Activated T-helper 1 cell treated with anti-CD3 and anti-CD28 coated beads, Interleukin-12 subunit alpha, Interleukin-12 subunit beta, Interleukin-2, Interleukin-4 antibody, amounts not matched to agents 30 ng/mL and 10 ng/mL and 1 ng/mL, durations not matched to agents 14 hours and 24 hours and 36 hours (primary cell): Measurements from ENCODE around the gene GALNT13. TPM values are rescaled to one million over a fixed set of nuclear protein-coding genes. Genes with fewer than 3 reads are reported as not detected.

Experiments
- DNase-seq: peaks from one replicate; pipeline ENCODE4 v3.0.0; 2021; ENCODE audit warnings: low spot score
- H3K27ac Mint-ChIP-seq: one replicate; pipeline ENCODE4 v1.8.0; 2021; ENCODE audit warnings: mild to moderate bottlenecking, mixed read lengths
- H3K27me3 Mint-ChIP-seq: one replicate; pipeline ENCODE4 v1.8.0; 2022; ENCODE audit warnings: mild to moderate bottlenecking, moderate library complexity, mixed read lengths; ENCODE audit not compliant: insufficient read depth
- H3K36me3 Mint-ChIP-seq: one replicate; pipeline ENCODE4 v1.8.0; 2021; ENCODE audit warnings: low read depth, mixed read lengths
- H3K4me1 Mint-ChIP-seq: one replicate; pipeline ENCODE4 v1.8.0; 2021; ENCODE audit warnings: low read depth, mixed read lengths
- H3K4me3 Mint-ChIP-seq: one replicate; pipeline ENCODE4 v1.8.0; 2021; ENCODE audit warnings: mild to moderate bottlenecking, moderate library complexity, mixed read lengths
- H3K9me3 Mint-ChIP-seq: one replicate; pipeline ENCODE4 v1.8.0; 2021; ENCODE audit warnings: mixed read lengths
- intact Hi-C: fragments of 100-400 bp; cut with micrococcal nuclease; formaldehyde crosslinking; loops from one replicate; pipeline ENCODE4 v1.15.1; 2024
- total RNA-seq: library from RNA; stranded (reverse); gene quantifications from 2 replicates; pipeline ENCODE4 v1.2.3, GENCODE V29; 2022

Gene GALNT13
- total RNA-seq, 1 donor from 2014 or later: not detected

DNA sequence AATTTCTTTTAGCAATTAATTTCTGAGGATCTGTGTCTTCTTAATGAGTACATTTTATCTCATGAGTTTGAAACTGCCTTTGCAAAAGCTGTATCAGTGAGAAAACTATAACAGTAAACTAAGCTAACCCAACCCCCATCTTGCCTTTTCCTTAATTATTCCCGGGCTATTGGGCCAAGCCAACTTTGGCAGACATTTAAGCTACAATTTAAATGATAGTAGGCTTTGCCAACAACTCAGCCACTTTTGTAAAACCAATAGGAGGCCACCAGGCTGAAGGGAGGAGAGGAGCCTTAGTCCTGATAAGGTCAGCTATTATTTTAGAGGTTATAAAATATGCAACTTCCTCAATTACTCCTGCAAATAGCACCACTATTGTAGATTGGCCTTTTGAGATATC lies 608.8 kb downstream of the GALNT13 start:
- Mint-ChIP-seq H3K36me3 (no peaks in the 10 kb centered on the region), H3K4me3 (no peak overlapping the region), H3K9me3 (no peaks in the 10 kb centered on the region), H3K27ac (no peak overlapping the region), H3K4me1 (no peaks in the 10 kb centered on the region), H3K27me3 (no peaks in the 10 kb centered on the region)
- intact Hi-C loops: no loop called here
- DNase-seq: no peak

GRCh38 chr2:154481336-154481735 lies 609.6 kb downstream of the GALNT13 start:
- Mint-ChIP-seq H3K36me3 (no peaks in the 10 kb centered on the region), H3K27me3 (no peaks in the 10 kb centered on the region), H3K27ac (no peak overlapping the region), H3K4me3 (no peak overlapping the region), H3K4me1 (no peaks in the 10 kb centered on the region), H3K9me3 (no peaks in the 10 kb centered on the region)
- intact Hi-C loops: no loop called here
- no peak for DNase-seq

GRCh38 chr2:154484338-154485099 lies 612.8 kb downstream of the GALNT13 start:
- H3K27ac Mint-ChIP-seq: no peak overlapping the region
- no peak overlapping the region for H3K4me3 Mint-ChIP-seq
- H3K9me3 Mint-ChIP-seq: no peaks in the 10 kb centered on the region
- DNase-seq: no peak
- no peaks in the 10 kb centered on the region for H3K36me3 Mint-ChIP-seq
- intact Hi-C loops: no loop called here
- no peaks in the 10 kb centered on the region for H3K4me1 Mint-ChIP-seq
- H3K27me3 Mint-ChIP-seq: no peaks in the 10 kb centered on the region

DNA sequence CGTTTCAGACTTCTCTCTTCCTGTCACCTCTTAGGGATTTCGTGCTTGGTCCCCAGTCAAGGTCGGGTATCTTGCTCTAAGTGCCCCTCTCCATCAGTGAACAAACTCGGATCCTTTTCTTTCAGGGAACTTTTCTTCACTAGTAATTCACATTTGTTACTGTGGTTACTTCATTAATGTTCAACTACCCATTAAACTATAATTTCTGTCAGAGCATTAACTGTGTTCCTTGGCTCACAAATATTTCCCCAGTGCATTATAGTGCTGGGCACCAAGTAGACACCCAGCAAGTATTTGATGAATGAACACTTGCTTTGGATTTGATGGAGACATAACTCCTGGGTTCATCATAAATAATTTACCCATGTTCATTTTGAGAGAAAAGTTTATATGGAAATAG lies 617.1 kb downstream of the GALNT13 start:
- H3K27ac Mint-ChIP-seq: no peak overlapping the region
- no peak overlapping the region for H3K4me3 Mint-ChIP-seq
- no peaks in the 10 kb centered on the region for H3K27me3 Mint-ChIP-seq
- H3K4me1 Mint-ChIP-seq: no peaks in the 10 kb centered on the region
- H3K9me3 Mint-ChIP-seq: no peaks in the 10 kb centered on the region
- intact Hi-C loops: no loop called here
- H3K36me3 Mint-ChIP-seq: no peaks in the 10 kb centered on the region
- no peak for DNase-seq

DNA sequence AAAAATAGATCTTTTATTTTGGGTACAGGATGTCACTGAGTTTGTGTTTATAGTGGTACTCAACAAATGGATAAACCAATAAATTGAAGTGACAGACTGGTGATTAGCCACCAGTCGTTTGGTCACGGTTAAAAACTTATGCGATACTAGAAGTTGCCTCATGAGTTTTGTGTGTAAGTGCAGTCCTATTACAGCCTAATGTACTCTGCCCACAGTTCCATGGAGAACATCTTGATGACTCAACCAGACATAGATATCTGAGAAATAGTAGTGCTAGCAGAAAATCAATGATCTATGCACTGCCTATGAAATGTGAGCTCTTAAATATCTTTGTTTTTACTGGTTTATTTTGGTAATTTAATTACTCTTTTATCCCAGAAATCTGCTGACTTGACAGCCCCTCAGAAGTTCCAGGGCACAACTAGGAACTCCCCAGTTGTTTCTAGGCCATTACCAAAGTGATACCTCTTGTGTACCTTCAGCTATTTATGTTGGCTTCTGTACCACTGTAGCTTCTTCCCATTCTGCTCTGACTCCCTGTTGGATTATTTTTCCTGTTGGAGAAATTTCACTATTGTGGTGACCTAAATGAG lies 617.6 kb downstream of the GALNT13 start:
- H3K9me3 Mint-ChIP-seq: no peaks in the 10 kb centered on the region
- H3K36me3 Mint-ChIP-seq: no peaks in the 10 kb centered on the region
- H3K4me1 Mint-ChIP-seq: no peaks in the 10 kb centered on the region
- H3K27ac Mint-ChIP-seq: no peak overlapping the region
- intact Hi-C loops: no loop called here
- no peak for DNase-seq
- no peak overlapping the region for H3K4me3 Mint-ChIP-seq
- H3K27me3 Mint-ChIP-seq: no peaks in the 10 kb centered on the region

GRCh38 chr2:154490530-154490929 lies 618.8 kb downstream of the GALNT13 start:
- intact Hi-C loops: no loop called here
- H3K27me3 Mint-ChIP-seq: no peaks in the 10 kb centered on the region
- no peak overlapping the region for H3K27ac Mint-ChIP-seq
- H3K4me3 Mint-ChIP-seq: no peak overlapping the region
- H3K36me3 Mint-ChIP-seq: no peaks in the 10 kb centered on the region
- H3K9me3 Mint-ChIP-seq: no peaks in the 10 kb centered on the region
- no peak for DNase-seq
- H3K4me1 Mint-ChIP-seq: no peaks in the 10 kb centered on the region

GRCh38 chr2:154495455-154495868 lies 623.7 kb downstream of the GALNT13 start:
- Mint-ChIP-seq H3K27me3 (no peaks in the 10 kb centered on the region), H3K9me3 (no peaks in the 10 kb centered on the region), H3K36me3 (no peaks in the 10 kb centered on the region), H3K4me3 (no peak overlapping the region), H3K27ac (no peak overlapping the region), H3K4me1 (no peaks in the 10 kb centered on the region)
- intact Hi-C loops: no loop called here
- no peak for DNase-seq

DNA sequence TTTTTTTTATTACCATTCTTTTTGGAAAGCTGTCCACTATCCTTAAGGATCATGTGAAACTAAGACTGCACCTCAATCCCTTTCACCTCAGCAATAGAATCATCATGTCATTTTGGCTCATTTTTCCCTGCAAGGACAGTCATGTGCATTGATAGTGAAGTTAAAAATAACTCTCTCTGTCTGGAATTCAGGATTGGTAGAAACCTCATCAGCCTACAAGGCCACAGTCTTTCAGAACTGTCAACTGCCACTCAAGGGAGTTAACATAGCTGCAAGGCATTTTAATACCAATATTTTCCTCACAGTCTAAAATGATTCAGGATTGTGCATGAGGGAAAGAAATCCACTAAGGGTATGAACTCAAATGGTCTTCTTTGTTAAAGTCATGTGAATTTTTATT lies 625.3 kb downstream of the GALNT13 start:
- intact Hi-C loops: no loop called here
- no peaks in the 10 kb centered on the region for H3K27me3 Mint-ChIP-seq
- no peaks in the 10 kb centered on the region for H3K36me3 Mint-ChIP-seq
- no peaks in the 10 kb centered on the region for H3K4me1 Mint-ChIP-seq
- H3K27ac Mint-ChIP-seq: no peak overlapping the region
- H3K9me3 Mint-ChIP-seq: no peaks in the 10 kb centered on the region
- no peak overlapping the region for H3K4me3 Mint-ChIP-seq
- no peak for DNase-seq
